ENCODE results near the gene MOB3A. TPM values are rescaled to one million over a fixed set of nuclear protein-coding genes. Genes with fewer than 3 reads are reported as not detected.

The MOB3A gene
- total and polyA plus RNA-seq, 9 of the 15 experiments (the other 6 are each of a cell fraction or from before 2014, with no cell fraction given) = 1.1 to 24.1 (median 6.0) TPM

GRCh38 chr19:2048959-2049740, 47.0 kb downstream of the MOB3A start:
- H3K79me2 ChIP-seq (ENCODE audit: control insufficient read depth, insufficient read depth, low read length) = peaks cover 47% of the 10 kb centered on the region
- H2AFZ ChIP-seq (ENCODE audit: low read depth, low read length) = no peak overlapping the region
- peaks cover 22 to 80% of the 10 kb centered on the region in 2 experiments for H3K4me1 ChIP-seq (replicated peaks in 1 of 2; ENCODE audit: control insufficient read depth in 2 of 2, insufficient read depth in 2 of 2, low read length in 2 of 2)
- peak overlapping the region; percentile 74 to 99; a peak in 3 of 4 replicates for H3K9ac ChIP-seq (ENCODE audit: insufficient read depth in 1 of 2, low read depth in 2 of 2, low read length in 2 of 2)
- ATAC-seq (no peak), DNase-seq (ENCODE audit: extremely low read depth in 1 of 4, low spot score in 3 of 4) (no peak), FAIRE-seq (no peak)
- H4K20me1 ChIP-seq (replicated peaks; ENCODE audit: control insufficient read depth, insufficient read depth, low read length) = peaks cover 23% of the 10 kb centered on the region
- peak overlapping the region; percentile 75; the same call in 2 of the 3 replicates for H3K27ac ChIP-seq (ENCODE audit: extremely low read depth, low read depth, low read length)
- 83% methylated on average over 23 of the region's 27 CpGs for WGBS (ENCODE audit: insufficient coverage, low coverage, missing lambda C conversion rate)
- H3K9me1 ChIP-seq (ENCODE audit: control insufficient read depth, insufficient read depth, low read length) = peaks cover 7% of the 10 kb centered on the region
- H3K36me3 ChIP-seq (ENCODE audit: control insufficient read depth, insufficient read depth, low read length) = peaks cover 57% of the 10 kb centered on the region; the same call in 2 of the 3 replicates
- H3K27me3 ChIP-seq (ENCODE audit: control insufficient read depth in 2 of 2, insufficient read depth in 2 of 2, low read length in 2 of 2) = no peaks in the 10 kb centered on the region
- H3K9me3 ChIP-seq (replicated peaks; ENCODE audit: control insufficient read depth, insufficient read depth, low read depth, low read length) = no peaks in the 10 kb centered on the region
- peak overlapping the region; percentile 90 for H3K4me3 ChIP-seq
- CTCF ChIA-PET (ENCODE audit: low intra/inter-chr PET ratio) = interaction anchor here (0.8 kb wide), 1 partner anchor 21 kb away, joined by 3 read pairs; no protein-coding TSS in a partner anchor
- POLR2A ChIA-PET = interaction anchor here (0.5 to 5.5 kb wide), 17 partner anchors 9 to 489 kb away, joined by 3 to 72 read pairs (median 3); no protein-coding TSS in a partner anchor
- intact Hi-C loops (cut with micrococcal nuclease) = no loop called here
- in situ Hi-C loops (cut with MboI) = no loop called here
- no TSS peak for BruUV-seq (replicated peaks)
- peak overlapping the region; percentile 84 for H3K4me2 ChIP-seq (ENCODE audit: insufficient read depth, low read length)
- TF ChIP-seq XRCC5 (IDR thresholded peaks at IDR 0.05; ENCODE audit: low read depth, low read length) (no peak), PCBP2 (IDR thresholded peaks at IDR 0.05; ENCODE audit: low read depth, low read length, poor library complexity, severe bottlenecking) (no peak), CREB1 (IDR thresholded peaks at IDR 0.05) (no peak), CREB1 (CRISPR knock-in tag; IDR thresholded peaks at IDR 0.05) (0 out of 2 replicates have a peak, but pooled peaks have one; percentile 6), SMARCE1 (IDR thresholded peaks at IDR 0.05) (no peak), ZC3H11A (IDR thresholded peaks at IDR 0.05; ENCODE audit: low read depth, low read length) (no peak), HMBOX1 (IDR thresholded peaks at IDR 0.05) (no peak), SRSF9 (IDR thresholded peaks at IDR 0.05; ENCODE audit: borderline replicate concordance, low read depth, low read length) (no peak), NFE2 (IDR thresholded peaks at IDR 0.05; ENCODE audit: low read depth) (no peak), SIX5 (IDR thresholded peaks at IDR 0.05; ENCODE audit: borderline replicate concordance in 1 of 2, insufficient read depth in 1 of 2, low read depth in 1 of 2, low read length in 2 of 2) (no peak)
- TF ChIP-seq, protein P1, sequence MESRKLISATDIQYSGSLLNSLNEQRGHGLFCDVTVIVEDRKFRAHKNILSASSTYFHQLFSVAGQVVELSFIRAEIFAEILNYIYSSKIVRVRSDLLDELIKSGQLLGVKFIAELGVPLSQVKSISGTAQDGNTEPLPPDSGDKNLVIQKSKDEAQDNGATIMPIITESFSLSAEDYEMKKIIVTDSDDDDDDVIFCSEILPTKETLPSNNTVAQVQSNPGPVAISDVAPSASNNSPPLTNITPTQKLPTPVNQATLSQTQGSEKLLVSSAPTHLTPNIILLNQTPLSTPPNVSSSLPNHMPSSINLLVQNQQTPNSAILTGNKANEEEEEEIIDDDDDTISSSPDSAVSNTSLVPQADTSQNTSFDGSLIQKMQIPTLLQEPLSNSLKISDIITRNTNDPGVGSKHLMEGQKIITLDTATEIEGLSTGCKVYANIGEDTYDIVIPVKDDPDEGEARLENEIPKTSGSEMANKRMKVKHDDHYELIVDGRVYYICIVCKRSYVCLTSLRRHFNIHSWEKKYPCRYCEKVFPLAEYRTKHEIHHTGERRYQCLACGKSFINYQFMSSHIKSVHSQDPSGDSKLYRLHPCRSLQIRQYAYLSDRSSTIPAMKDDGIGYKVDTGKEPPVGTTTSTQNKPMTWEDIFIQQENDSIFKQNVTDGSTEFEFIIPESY (CRISPR knock-in tag; IDR thresholded peaks at IDR 0.05) = 0 out of 2 replicates have a peak, but pooled peaks have one; percentile 40
- TF ChIP-seq, protein P2, sequence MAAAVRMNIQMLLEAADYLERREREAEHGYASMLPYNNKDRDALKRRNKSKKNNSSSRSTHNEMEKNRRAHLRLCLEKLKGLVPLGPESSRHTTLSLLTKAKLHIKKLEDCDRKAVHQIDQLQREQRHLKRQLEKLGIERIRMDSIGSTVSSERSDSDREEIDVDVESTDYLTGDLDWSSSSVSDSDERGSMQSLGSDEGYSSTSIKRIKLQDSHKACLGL (CRISPR knock-in tag; IDR thresholded peaks at IDR 0.05; ENCODE audit: borderline replicate concordance, poor library complexity, severe bottlenecking) = no peak
- TF ChIP-seq, protein P3, sequence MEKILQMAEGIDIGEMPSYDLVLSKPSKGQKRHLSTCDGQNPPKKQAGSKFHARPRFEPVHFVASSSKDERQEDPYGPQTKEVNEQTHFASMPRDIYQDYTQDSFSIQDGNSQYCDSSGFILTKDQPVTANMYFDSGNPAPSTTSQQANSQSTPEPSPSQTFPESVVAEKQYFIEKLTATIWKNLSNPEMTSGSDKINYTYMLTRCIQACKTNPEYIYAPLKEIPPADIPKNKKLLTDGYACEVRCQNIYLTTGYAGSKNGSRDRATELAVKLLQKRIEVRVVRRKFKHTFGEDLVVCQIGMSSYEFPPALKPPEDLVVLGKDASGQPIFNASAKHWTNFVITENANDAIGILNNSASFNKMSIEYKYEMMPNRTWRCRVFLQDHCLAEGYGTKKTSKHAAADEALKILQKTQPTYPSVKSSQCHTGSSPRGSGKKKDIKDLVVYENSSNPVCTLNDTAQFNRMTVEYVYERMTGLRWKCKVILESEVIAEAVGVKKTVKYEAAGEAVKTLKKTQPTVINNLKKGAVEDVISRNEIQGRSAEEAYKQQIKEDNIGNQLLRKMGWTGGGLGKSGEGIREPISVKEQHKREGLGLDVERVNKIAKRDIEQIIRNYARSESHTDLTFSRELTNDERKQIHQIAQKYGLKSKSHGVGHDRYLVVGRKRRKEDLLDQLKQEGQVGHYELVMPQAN (IDR thresholded peaks at IDR 0.05; ENCODE audit: borderline replicate concordance) = no peak
- TF ChIP-seq, protein P4, sequence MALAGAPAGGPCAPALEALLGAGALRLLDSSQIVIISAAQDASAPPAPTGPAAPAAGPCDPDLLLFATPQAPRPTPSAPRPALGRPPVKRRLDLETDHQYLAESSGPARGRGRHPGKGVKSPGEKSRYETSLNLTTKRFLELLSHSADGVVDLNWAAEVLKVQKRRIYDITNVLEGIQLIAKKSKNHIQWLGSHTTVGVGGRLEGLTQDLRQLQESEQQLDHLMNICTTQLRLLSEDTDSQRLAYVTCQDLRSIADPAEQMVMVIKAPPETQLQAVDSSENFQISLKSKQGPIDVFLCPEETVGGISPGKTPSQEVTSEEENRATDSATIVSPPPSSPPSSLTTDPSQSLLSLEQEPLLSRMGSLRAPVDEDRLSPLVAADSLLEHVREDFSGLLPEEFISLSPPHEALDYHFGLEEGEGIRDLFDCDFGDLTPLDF (CRISPR knock-in tag; IDR thresholded peaks at IDR 0.05) = no peak

All from K562 (cell line).